Activated naive CD4-positive, alpha-beta T cell treated with anti-CD3 and anti-CD28 coated beads, Interleukin-2, amount 10 ng/mL, durations not matched to agents 5 hours and 36 hours (primary cell): Measurements from ENCODE around the gene ZSWIM5. TPM values are rescaled to one million over a fixed set of nuclear protein-coding genes. Genes with fewer than 3 reads are reported as not detected.

Source experiments
- total RNA-seq, 2 experiments: library from RNA; stranded (reverse); gene quantifications; one replicate each; pipeline ENCODE4 v1.2.3, GENCODE V29; 2021

ZSWIM5 gene
- under 1 TPM; 0.31 to 0.35 TPM for total RNA-seq

GRCh38 chr1:45205910-45206721 lies at the start of gene ZSWIM5:
Gene ZSWIM5 (minus strand): TSS chr1:45206605. CDS start chr1:45206350, 255 bp downstream.

GRCh38 chr1:45011837-45012638 lies 194.4 kb downstream of the ZSWIM5 start, which contains the start of gene UROD:
Gene UROD (plus strand): TSS chr1:45012254. CDS start chr1:45012266, 12 bp downstream.

GRCh38 chr1:45010855-45011811 lies 195.3 kb downstream of the ZSWIM5 start, which contains the start of gene HECTD3:
Gene HECTD3 (minus strand): TSS chr1:45011324. CDS start chr1:45011257, 67 bp downstream.

Other genes with a start within 250 kb of the ZSWIM5 start
- 10 to 100 TPM; 18.4 to 18.7 TPM for gene EIF2B3, start 220.0 kb downstream of the ZSWIM5 start, total RNA-seq
- gene HECTD3, start 195.3 kb downstream of the ZSWIM5 start, total RNA-seq = 10 to 100 TPM; 38.3 to 39.2 TPM
- gene UROD, start 194.4 kb downstream of the ZSWIM5 start, total RNA-seq = 10 to 100 TPM; 67.9 to 72.8 TPM
- 1 to 10 TPM; 5.0 to 6.5 TPM for gene HPDL, start 120.3 kb upstream of the ZSWIM5 start, total RNA-seq
- gene TOE1, start 133.6 kb upstream of the ZSWIM5 start, total RNA-seq = 10 to 100 TPM; 17.5 to 18.4 TPM
- 10 to 100 TPM; 44.6 to 49.2 TPM for gene MUTYH, start 133.8 kb upstream of the ZSWIM5 start, total RNA-seq